ENCODE results near the gene KRT35.

Gene KRT35

GRCh38 chr17:41468346-41468745 lies 12.6 kb downstream of the KRT35 start:
- no peaks in the 10 kb centered on the region for H3K36me3 ChIP-seq (ENCODE audit: control insufficient read depth, low read length)
- no peak overlapping the region for H3K4me2 ChIP-seq (ENCODE audit: low read length)
- H3K79me2 ChIP-seq (ENCODE audit: control insufficient read depth, low read length) = no peaks in the 10 kb centered on the region
- H3K9me2 ChIP-seq (replicated peaks; ENCODE audit: control insufficient read depth, low read length) = no peaks in the 10 kb centered on the region
- TF ChIP-seq, protein P1, sequence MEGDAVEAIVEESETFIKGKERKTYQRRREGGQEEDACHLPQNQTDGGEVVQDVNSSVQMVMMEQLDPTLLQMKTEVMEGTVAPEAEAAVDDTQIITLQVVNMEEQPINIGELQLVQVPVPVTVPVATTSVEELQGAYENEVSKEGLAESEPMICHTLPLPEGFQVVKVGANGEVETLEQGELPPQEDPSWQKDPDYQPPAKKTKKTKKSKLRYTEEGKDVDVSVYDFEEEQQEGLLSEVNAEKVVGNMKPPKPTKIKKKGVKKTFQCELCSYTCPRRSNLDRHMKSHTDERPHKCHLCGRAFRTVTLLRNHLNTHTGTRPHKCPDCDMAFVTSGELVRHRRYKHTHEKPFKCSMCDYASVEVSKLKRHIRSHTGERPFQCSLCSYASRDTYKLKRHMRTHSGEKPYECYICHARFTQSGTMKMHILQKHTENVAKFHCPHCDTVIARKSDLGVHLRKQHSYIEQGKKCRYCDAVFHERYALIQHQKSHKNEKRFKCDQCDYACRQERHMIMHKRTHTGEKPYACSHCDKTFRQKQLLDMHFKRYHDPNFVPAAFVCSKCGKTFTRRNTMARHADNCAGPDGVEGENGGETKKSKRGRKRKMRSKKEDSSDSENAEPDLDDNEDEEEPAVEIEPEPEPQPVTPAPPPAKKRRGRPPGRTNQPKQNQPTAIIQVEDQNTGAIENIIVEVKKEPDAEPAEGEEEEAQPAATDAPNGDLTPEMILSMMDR (IDR thresholded peaks at IDR 0.05; ENCODE audit: low read depth, low read length, poor library complexity, severe bottlenecking) = no peak
- TF ChIP-seq EZH2phosphoT487 (IDR thresholded peaks at IDR 0.05; ENCODE audit: borderline replicate concordance, low read length) = no peak
- no peaks in the 10 kb centered on the region for H3K9me3 ChIP-seq (ENCODE audit: control insufficient read depth, insufficient read depth, low read length)
- H3K4me1 ChIP-seq (ENCODE audit: control insufficient read depth, low read length) = no peaks in the 10 kb centered on the region
- H3K4me3 ChIP-seq (ENCODE audit: low read length) = no peak overlapping the region
- no peaks in the 10 kb centered on the region for H4K20me1 ChIP-seq (ENCODE audit: control insufficient read depth, insufficient read depth, low read depth, low read length)
- no peaks in the 10 kb centered on the region for H3F3A ChIP-seq (ENCODE audit: control insufficient read depth, insufficient read depth)
- H3K27ac ChIP-seq (ENCODE audit: low read depth, low read length) = no peak overlapping the region
- no peaks in the 10 kb centered on the region for H3K27me3 ChIP-seq (ENCODE audit: control insufficient read depth, low read length)

DNA sequence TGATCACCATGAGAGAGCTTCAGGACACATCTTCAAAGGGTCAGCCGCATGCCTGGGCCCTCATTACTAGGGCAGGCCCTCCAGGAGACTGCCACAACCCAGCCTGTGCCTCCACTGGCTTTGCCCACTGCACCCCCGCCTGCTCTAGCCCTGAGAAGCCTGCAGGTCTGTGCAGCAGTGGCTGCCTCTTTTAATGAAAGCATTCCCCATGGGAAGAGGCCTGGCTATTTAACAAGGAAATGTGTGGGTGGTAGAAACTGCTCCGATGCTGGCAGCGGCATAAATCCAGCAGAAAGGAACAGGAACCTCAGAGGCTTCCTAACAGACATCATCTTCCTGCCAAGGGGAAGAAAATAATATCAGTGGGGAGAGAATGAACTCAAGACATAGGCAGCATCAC lies 13.4 kb downstream of the KRT35 start:
- H3K4me2 ChIP-seq (ENCODE audit: low read length) = no peak overlapping the region
- no peaks in the 10 kb centered on the region for H4K20me1 ChIP-seq (ENCODE audit: control insufficient read depth, insufficient read depth, low read depth, low read length)
- no peaks in the 10 kb centered on the region for H3K79me2 ChIP-seq (ENCODE audit: control insufficient read depth, low read length)
- no peaks in the 10 kb centered on the region for H3K9me3 ChIP-seq (ENCODE audit: control insufficient read depth, insufficient read depth, low read length)
- no peaks in the 10 kb centered on the region for H3K9me2 ChIP-seq (replicated peaks; ENCODE audit: control insufficient read depth, low read length)
- no peak overlapping the region for H3K4me3 ChIP-seq (ENCODE audit: low read length)
- no peak overlapping the region for H3K27ac ChIP-seq (ENCODE audit: low read depth, low read length)
- no peaks in the 10 kb centered on the region for H3F3A ChIP-seq (ENCODE audit: control insufficient read depth, insufficient read depth)
- H3K4me1 ChIP-seq (ENCODE audit: control insufficient read depth, low read length) = no peaks in the 10 kb centered on the region
- H3K36me3 ChIP-seq (ENCODE audit: control insufficient read depth, low read length) = no peaks in the 10 kb centered on the region
- TF ChIP-seq, protein P1 (IDR thresholded peaks at IDR 0.05; ENCODE audit: low read depth, low read length, poor library complexity, severe bottlenecking) = no peak
- TF ChIP-seq EZH2phosphoT487 (IDR thresholded peaks at IDR 0.05; ENCODE audit: borderline replicate concordance, low read length) = no peak
- H3K27me3 ChIP-seq (ENCODE audit: control insufficient read depth, low read length) = no peaks in the 10 kb centered on the region

DNA sequence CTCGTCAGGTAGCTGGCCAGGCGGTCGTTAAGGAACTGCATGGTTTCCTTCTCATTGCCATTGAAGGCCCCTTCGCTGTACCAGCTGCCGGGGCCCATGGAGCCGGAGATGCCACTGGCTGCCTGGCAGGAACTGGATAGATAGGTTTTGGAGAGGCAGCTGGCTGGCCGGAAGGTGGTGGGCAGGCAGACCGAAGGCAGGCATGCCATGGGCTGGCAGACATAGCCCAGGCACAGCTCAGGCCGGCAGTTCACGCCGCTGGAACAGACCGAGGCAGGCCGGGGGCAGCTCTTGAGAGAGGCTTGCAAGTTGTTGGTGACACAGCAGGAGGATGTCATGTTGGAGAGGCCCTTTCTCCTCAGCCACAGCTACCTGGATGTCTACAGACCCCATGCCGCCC lies 14.0 kb downstream of the KRT35 start, which contains the start of gene KRT32:
Gene KRT32 (minus strand): TSS at position 399 of the 400 bp plus-strand sequence. CDS start 61 bp downstream, at position 338.
- H3K4me1 ChIP-seq (ENCODE audit: control insufficient read depth, low read length) = no peaks in the 10 kb centered on the region
- H3K9me3 ChIP-seq (ENCODE audit: control insufficient read depth, insufficient read depth, low read length) = no peaks in the 10 kb centered on the region
- no peaks in the 10 kb centered on the region for H3K27me3 ChIP-seq (ENCODE audit: control insufficient read depth, low read length)
- no peak within 1 kb of the TSS for H3K4me3 ChIP-seq (ENCODE audit: low read length)
- H3K79me2 ChIP-seq (ENCODE audit: control insufficient read depth, low read length) = no peaks in the 10 kb centered on the region
- no peak within 1 kb of the TSS for H3K4me2 ChIP-seq (ENCODE audit: low read length)
- H3K36me3 ChIP-seq (ENCODE audit: control insufficient read depth, low read length) = no peaks in the 10 kb centered on the region
- no peaks in the 10 kb centered on the region for H4K20me1 ChIP-seq (ENCODE audit: control insufficient read depth, insufficient read depth, low read depth, low read length)
- TF ChIP-seq, protein P1 (IDR thresholded peaks at IDR 0.05; ENCODE audit: low read depth, low read length, poor library complexity, severe bottlenecking) = no peak
- no peak for TF ChIP-seq EZH2phosphoT487 (IDR thresholded peaks at IDR 0.05; ENCODE audit: borderline replicate concordance, low read length)
- H3K27ac ChIP-seq (ENCODE audit: low read depth, low read length) = no peak within 1 kb of the TSS
- no peaks in the 10 kb centered on the region for H3K9me2 ChIP-seq (replicated peaks; ENCODE audit: control insufficient read depth, low read length)
- H3F3A ChIP-seq (ENCODE audit: control insufficient read depth, insufficient read depth) = no peaks in the 10 kb centered on the region

All from DOHH2 (cell line).